Activated T-cell treated with anti-CD3 and anti-CD28 coated beads, Interleukin-2, amount 50 U/mL, for 24 hours (primary cell): Measurements from ENCODE around the gene LAMP2.
A peak's percentile ranks its signal among the peaks of the same experiment; 100 is the strongest.
"Not testable (repeated sequence)": the region's sequence is repeated elsewhere in the genome, so short reads cannot be mapped to it uniquely, and the experiment has no call there.

Experiments used
- DNase-seq: peaks from one replicate; pipeline ENCODE4 v3.0.0-alpha.2; 2020
- H3K27ac Mint-ChIP-seq: 2 replicates; pipeline ENCODE4 v1.8.0; 2020; ENCODE audit warnings: mild to moderate bottlenecking, mixed read lengths
- H3K27me3 Mint-ChIP-seq: 2 replicates; pipeline ENCODE4 v1.8.0; 2020; ENCODE audit warnings: mixed read lengths
- H3K36me3 Mint-ChIP-seq: 2 replicates; pipeline ENCODE4 v1.8.0; 2020; ENCODE audit warnings: low read depth, mixed read lengths
- H3K4me1 Mint-ChIP-seq: 2 replicates; pipeline ENCODE4 v1.8.0; 2020; ENCODE audit warnings: low read depth, mixed read lengths
- H3K4me3 Mint-ChIP-seq: 2 replicates; pipeline ENCODE4 v1.8.0; 2020; ENCODE audit warnings: mild to moderate bottlenecking, moderate library complexity, mixed read lengths
- H3K9me3 Mint-ChIP-seq: 2 replicates; pipeline ENCODE4 v1.8.0; 2020; ENCODE audit warnings: mixed read lengths

The LAMP2 gene

DNA sequence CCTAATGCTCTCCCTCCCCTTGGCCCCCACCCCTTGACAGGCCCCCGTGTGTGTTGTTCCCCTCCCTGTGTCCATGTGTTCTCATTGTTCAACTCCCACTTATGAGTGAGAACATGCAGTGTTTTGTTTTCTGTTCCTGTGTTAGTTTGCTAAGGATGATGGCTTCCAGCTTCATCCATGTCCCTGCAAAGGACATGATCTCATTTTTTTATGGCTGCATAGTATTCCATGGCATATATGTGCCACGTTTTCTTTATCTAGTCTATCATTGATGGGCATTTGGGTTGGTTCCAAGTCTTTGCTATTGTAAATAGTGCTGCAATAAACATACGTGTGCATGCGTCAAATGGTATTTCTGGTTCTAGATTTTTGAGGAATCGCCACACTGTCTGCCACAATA lies 561 bp upstream of the LAMP2 start:
- not testable (repeated sequence) for H3K27me3 Mint-ChIP-seq, H3K27ac Mint-ChIP-seq, H3K9me3 Mint-ChIP-seq, H3K36me3 Mint-ChIP-seq, DNase-seq
- Mint-ChIP-seq H3K4me1 (peaks cover 15% of the 10 kb centered on the region), H3K4me3 (peak overlapping the region; percentile 93)

DNA sequence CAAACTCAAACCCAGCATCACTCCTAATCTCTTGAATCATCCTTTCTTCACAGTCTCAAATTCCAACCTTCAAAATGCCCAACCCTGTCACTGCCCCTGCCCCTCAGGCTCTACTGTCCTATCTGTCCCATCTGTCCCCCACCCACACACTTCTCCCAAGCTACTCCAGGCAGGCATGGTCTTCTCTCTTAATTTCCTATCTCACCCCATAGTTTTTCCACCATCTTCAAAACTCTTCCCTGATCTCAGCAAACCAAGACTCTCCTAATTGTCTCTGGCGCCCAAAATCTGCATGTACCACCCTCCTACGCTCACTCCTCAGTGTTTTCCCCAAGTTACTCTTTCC lies 644 bp downstream of the LAMP2 start:
- Mint-ChIP-seq H3K4me3 (peak overlapping the region; percentile 93), H3K27ac (peak overlapping the region; percentile 95), H3K9me3 (no peaks in the 10 kb centered on the region), H3K36me3 (peaks cover 9% of the 10 kb centered on the region), H3K27me3 (no peaks in the 10 kb centered on the region), H3K4me1 (peaks cover 21% of the 10 kb centered on the region)
- DNase-seq = no peak

- Mint-ChIP-seq H3K36me3 (peaks cover 9% of the 10 kb centered on the region), H3K9me3 (no peaks in the 10 kb centered on the region), H3K27ac (peak overlapping the region; percentile 95), H3K4me3 (peak overlapping the region; percentile 93), H3K4me1 (peaks cover 23% of the 10 kb centered on the region), H3K27me3 (no peaks in the 10 kb centered on the region)
- DNase-seq = no peak
Measured at GRCh38 chrX:120468071-120468470, 1.0 kb downstream of the LAMP2 start.

DNA sequence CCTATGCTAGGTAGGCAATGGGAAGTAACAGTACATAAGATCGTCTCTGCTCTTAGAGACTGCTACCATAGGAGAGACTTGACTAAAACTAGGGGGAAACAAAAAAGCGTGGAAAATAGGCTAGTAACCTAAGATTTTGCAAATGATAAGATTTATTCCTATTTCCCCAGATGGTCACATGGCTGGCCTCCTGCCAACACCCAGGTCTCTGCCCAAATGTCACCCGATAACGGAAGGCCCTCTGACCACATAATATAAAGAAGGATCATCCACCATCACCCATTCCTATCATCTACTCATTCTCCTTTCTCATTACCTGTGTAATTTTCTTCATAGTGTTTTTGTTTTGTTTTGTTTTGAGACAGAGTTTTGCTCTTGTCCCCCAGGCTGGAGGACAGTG lies 4.7 kb downstream of the LAMP2 start:
- no peak overlapping the region for H3K4me3 Mint-ChIP-seq
- no peak for DNase-seq

GRCh38 chrX:120463241-120463640 lies 5.9 kb downstream of the LAMP2 start:
- no peak overlapping the region for H3K4me3 Mint-ChIP-seq
- DNase-seq = no peak
- peaks cover 42% of the 10 kb centered on the region for H3K4me1 Mint-ChIP-seq
- no peaks in the 10 kb centered on the region for H3K9me3 Mint-ChIP-seq
- H3K36me3 Mint-ChIP-seq = peaks cover 5% of the 10 kb centered on the region
- H3K27me3 Mint-ChIP-seq = no peaks in the 10 kb centered on the region
- H3K27ac Mint-ChIP-seq = no peak overlapping the region

More for the DNA sequence above, 4.7 kb downstream of the LAMP2 start:
- Mint-ChIP-seq H3K27ac (no peak overlapping the region), H3K9me3 (no peaks in the 10 kb centered on the region), H3K4me1 (peaks cover 32% of the 10 kb centered on the region), H3K36me3 (peaks cover 14% of the 10 kb centered on the region), H3K27me3 (no peaks in the 10 kb centered on the region)

DNA sequence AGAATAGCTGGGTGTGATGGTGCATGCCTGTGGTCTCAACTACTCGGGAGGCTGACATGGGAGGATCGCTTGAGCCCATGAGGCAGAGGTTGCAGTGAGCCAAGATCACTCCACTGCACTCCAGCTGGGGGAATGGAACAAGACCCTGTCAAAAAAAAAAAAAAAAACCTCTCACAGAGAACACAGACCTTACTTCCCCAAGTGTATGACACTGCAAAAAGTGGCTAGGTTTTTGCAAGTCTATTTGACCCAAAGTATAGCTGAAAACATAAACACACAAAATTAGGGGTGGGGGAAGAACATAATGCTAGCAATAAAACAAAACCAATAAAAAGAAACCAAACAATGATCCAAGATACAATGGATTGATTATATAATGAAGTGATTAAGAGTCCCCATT lies 6.7 kb downstream of the LAMP2 start:
- Mint-ChIP-seq H3K27me3 (no peaks in the 10 kb centered on the region), H3K27ac (no peak overlapping the region), H3K4me1 (peaks cover 47% of the 10 kb centered on the region), H3K9me3 (no peaks in the 10 kb centered on the region), H3K36me3 (peaks cover 5% of the 10 kb centered on the region), H3K4me3 (no peak overlapping the region)
- DNase-seq = no peak

GRCh38 chrX:120459309-120459708 lies 9.8 kb downstream of the LAMP2 start:
- H3K4me3 Mint-ChIP-seq = no peak overlapping the region
- no peak for DNase-seq
- H3K27ac Mint-ChIP-seq = no peak overlapping the region
- H3K36me3 Mint-ChIP-seq = peaks cover 13% of the 10 kb centered on the region
- H3K9me3 Mint-ChIP-seq = no peaks in the 10 kb centered on the region
- H3K27me3 Mint-ChIP-seq = no peaks in the 10 kb centered on the region
- H3K4me1 Mint-ChIP-seq = peaks cover 47% of the 10 kb centered on the region

GRCh38 chrX:120457766-120458180 lies 11.3 kb downstream of the LAMP2 start:
- Mint-ChIP-seq H3K9me3 (no peaks in the 10 kb centered on the region), H3K27me3 (peaks cover 3% of the 10 kb centered on the region), H3K4me3 (no peak overlapping the region), H3K27ac (peak overlapping the region; percentile 50), H3K4me1 (peaks cover 46% of the 10 kb centered on the region), H3K36me3 (peaks cover 20% of the 10 kb centered on the region)
- DNase-seq = no peak

- no peak overlapping the region for H3K4me3 Mint-ChIP-seq
Measured at GRCh38 chrX:120456973-120457372, 12.1 kb downstream of the LAMP2 start.

DNA sequence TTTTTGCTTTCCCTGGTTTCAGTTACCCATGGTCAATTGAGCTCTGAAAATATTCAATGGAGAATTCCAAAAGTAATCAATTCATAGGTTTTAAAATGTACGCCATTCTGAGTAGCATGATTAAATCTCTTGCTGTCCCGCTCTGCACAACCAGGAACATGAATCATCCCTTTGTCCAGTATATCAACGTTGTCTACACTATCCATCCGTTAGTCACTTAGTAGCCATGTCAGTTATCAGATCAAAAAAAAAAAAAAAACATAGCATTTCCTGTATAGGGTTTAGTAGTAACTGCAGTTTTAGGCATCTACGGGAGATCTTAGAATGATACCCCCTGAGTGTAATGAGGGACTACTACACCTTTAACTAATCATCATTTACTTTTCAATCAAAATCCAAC lies 15.1 kb downstream of the LAMP2 start:
- H3K27ac Mint-ChIP-seq = no peak overlapping the region
- H3K9me3 Mint-ChIP-seq = no peaks in the 10 kb centered on the region
- H3K4me1 Mint-ChIP-seq = peaks cover 34% of the 10 kb centered on the region
- peaks cover 20% of the 10 kb centered on the region for H3K36me3 Mint-ChIP-seq
- no peak for DNase-seq
- peaks cover 3% of the 10 kb centered on the region for H3K27me3 Mint-ChIP-seq
- no peak overlapping the region for H3K4me3 Mint-ChIP-seq

More at GRCh38 chrX:120456973-120457372, 12.1 kb downstream of the LAMP2 start:
- no peak for DNase-seq
- no peak overlapping the region for H3K27ac Mint-ChIP-seq
- peaks cover 45% of the 10 kb centered on the region for H3K4me1 Mint-ChIP-seq
- no peaks in the 10 kb centered on the region for H3K9me3 Mint-ChIP-seq
- H3K36me3 Mint-ChIP-seq = peaks cover 19% of the 10 kb centered on the region
- peaks cover 3% of the 10 kb centered on the region for H3K27me3 Mint-ChIP-seq

DNA sequence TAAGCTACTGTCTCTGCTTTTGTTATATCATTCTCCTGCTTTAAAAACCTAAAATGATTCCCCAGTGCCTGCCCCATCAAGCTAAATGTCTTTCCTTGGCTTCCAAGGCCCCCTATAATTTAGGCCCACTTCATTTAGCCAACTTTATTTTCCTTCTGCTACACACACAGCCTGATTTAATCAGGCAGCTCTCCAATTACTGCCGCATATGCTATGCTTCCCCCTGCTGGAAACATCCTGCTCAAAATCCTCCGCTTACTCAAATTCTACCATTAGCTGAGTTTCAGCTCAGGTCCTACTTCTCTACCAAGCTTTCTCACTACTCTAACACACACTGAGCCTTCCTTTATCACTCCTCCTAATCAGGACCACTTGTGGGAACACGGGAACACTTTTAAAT lies 17.0 kb downstream of the LAMP2 start:
- Mint-ChIP-seq H3K27me3 (peaks cover 3% of the 10 kb centered on the region), H3K4me1 (peaks cover 15% of the 10 kb centered on the region), H3K36me3 (peaks cover 28% of the 10 kb centered on the region), H3K4me3 (no peak overlapping the region), H3K9me3 (no peaks in the 10 kb centered on the region), H3K27ac (no peak overlapping the region)
- no peak for DNase-seq

GRCh38 chrX:120450163-120450562 lies 18.9 kb downstream of the LAMP2 start:
- no peak for DNase-seq
- Mint-ChIP-seq H3K9me3 (no peaks in the 10 kb centered on the region), H3K4me1 (peaks cover 9% of the 10 kb centered on the region), H3K36me3 (peaks cover 41% of the 10 kb centered on the region), H3K27me3 (peaks cover 6% of the 10 kb centered on the region), H3K4me3 (no peak overlapping the region), H3K27ac (no peak overlapping the region)

DNA sequence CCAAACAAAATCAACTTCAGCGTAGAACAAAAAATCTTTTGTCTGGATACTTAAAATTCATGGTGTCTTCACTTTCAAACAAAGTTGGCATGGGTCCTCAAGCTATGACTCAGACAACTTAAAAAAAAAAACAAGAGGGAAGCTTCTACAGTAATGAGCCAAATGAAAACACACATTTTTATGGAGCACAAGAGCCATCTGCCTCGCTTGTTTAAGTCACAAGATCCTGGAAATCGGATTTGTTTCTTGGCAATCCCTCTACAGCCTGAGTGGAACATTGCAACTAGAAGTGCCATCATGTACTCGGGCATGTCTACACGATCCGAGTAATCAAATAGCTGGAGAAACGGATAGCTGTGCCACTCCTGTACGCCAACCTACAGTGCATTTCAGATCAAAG lies 22.6 kb downstream of the LAMP2 start:
- Mint-ChIP-seq H3K36me3 (peaks cover 56% of the 10 kb centered on the region), H3K4me3 (no peak overlapping the region), H3K4me1 (no peaks in the 10 kb centered on the region), H3K27me3 (peaks cover 5% of the 10 kb centered on the region), H3K27ac (no peak overlapping the region), H3K9me3 (no peaks in the 10 kb centered on the region)
- no peak for DNase-seq

DNA sequence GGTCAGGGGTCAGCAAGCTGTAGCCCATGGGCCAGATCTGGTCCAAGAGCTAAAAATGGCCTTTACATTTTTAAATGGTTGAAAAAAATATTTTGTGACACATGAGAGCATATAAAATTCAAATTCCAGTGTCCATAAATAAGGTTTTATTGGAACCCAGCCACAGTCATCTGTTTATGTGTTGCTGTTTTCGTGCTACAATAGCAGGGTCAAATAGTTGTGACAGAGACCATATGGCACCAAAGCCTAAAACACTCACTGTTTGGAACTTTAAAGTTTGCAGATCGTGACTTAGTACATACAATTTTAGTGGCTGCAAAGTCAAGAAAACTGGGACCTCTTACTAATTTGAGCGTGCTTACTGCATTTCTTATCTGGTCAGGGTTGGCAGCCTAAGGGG lies 29.2 kb downstream of the LAMP2 start:
- Mint-ChIP-seq H3K27me3 (peaks cover 5% of the 10 kb centered on the region), H3K9me3 (no peaks in the 10 kb centered on the region), H3K4me1 (no peaks in the 10 kb centered on the region), H3K27ac (no peak overlapping the region), H3K4me3 (no peak overlapping the region), H3K36me3 (peaks cover 45% of the 10 kb centered on the region)
- DNase-seq = no peak

GRCh38 chrX:120429776-120430540 lies 39.1 kb downstream of the LAMP2 start:
- H3K36me3 Mint-ChIP-seq = peaks cover 3% of the 10 kb centered on the region
- H3K27me3 Mint-ChIP-seq = peaks cover 13% of the 10 kb centered on the region
- no peak for DNase-seq
- no peak overlapping the region for H3K4me3 Mint-ChIP-seq
- H3K4me1 Mint-ChIP-seq = peaks cover 6% of the 10 kb centered on the region
- H3K9me3 Mint-ChIP-seq = no peaks in the 10 kb centered on the region
- H3K27ac Mint-ChIP-seq = no peak overlapping the region

- no peak for DNase-seq
- H3K4me1 Mint-ChIP-seq = peaks cover 6% of the 10 kb centered on the region
- no peak overlapping the region for H3K27ac Mint-ChIP-seq
- H3K4me3 Mint-ChIP-seq = no peak overlapping the region
- H3K27me3 Mint-ChIP-seq = peaks cover 14% of the 10 kb centered on the region
- peaks cover 3% of the 10 kb centered on the region for H3K36me3 Mint-ChIP-seq
- no peaks in the 10 kb centered on the region for H3K9me3 Mint-ChIP-seq
Measured at GRCh38 chrX:120428309-120428708, 40.8 kb downstream of the LAMP2 start.
